Activated T-helper 1 cell treated with anti-CD3 and anti-CD28 coated beads, Interleukin-2, amount 50 U/mL, for 16 hours (primary cell): ENCODE results near the gene MPP3.
"Not testable (repeated sequence)": the region's sequence is repeated elsewhere in the genome, so short reads cannot be mapped to it uniquely, and the experiment has no call there.

Source experiments
- DNase-seq, 2 donors: peaks; one replicate each; pipeline ENCODE4 v3.0.0-alpha.2; 2020; ENCODE audit warnings: low read depth in 1 of 2, low spot score in 1 of 2

The MPP3 gene

GRCh38 chr17:43861960-43862359 lies 29.0 kb upstream of the MPP3 start:
- no peak for DNase-seq

DNA sequence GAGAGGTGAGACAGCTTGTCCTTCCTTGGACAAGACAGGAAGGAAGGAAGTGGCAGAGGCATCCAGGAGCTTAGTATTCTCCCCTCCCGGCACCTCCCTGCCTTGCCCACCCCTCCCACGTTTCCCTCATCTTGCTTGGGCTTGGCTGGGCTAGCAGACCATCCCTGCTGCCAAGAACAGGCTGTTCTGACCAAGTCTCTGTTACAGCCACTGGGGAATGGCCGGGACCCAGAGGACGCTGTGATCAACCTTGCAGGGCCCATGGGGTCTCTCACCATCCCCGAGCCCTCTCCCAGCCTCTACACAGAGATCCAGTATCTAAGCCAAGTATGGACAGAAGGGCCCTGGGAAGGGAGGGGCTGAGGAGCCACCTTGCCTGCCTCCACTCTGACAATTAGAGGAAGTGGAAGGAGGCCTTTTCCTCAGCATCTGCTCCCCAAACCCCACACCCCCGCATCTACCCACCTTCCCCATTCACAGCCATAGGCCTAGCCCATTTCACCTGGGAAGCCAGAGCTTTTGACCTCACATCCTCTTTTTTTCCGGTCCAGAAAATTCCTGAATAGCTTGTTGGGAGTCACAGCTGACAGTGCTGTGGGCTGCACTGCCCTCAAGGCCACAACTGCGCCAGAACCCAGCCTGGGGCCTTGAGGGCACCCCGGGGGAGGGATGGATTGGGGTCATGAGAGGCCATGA lies 28.1 kb upstream of the MPP3 start:
- DNase-seq = no peak

DNA sequence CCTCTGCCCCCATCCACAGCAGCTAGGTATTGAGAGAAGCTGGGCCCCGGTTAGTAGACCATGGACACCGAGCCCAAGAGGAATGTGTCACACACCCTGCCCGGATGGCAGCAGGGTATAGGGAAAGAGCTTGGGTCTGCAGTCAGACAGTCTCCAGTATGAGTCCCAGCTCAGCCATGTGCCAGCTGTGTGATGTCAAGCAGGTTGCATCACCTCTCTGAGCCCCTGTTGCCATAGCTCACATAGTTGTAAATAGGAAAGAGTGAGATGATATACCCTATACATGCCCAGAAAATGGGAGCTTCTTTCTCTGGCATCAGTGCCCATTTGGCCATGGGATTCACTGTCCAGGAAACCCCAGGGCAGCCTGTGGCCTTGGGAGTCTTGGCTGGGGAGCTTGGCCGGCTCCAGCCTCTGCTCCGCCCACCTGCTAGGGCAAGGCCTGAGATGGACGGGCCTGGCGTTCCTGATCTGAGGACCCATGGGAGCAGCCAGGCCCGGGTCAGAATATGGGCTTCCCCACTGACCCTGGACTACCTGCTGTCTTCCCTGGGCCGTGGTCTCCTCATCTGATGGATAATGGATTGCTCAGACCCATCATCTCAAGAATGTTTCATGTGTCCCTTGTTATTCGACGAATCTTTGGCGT lies 27.3 kb upstream of the MPP3 start:
- no peak for DNase-seq

DNA sequence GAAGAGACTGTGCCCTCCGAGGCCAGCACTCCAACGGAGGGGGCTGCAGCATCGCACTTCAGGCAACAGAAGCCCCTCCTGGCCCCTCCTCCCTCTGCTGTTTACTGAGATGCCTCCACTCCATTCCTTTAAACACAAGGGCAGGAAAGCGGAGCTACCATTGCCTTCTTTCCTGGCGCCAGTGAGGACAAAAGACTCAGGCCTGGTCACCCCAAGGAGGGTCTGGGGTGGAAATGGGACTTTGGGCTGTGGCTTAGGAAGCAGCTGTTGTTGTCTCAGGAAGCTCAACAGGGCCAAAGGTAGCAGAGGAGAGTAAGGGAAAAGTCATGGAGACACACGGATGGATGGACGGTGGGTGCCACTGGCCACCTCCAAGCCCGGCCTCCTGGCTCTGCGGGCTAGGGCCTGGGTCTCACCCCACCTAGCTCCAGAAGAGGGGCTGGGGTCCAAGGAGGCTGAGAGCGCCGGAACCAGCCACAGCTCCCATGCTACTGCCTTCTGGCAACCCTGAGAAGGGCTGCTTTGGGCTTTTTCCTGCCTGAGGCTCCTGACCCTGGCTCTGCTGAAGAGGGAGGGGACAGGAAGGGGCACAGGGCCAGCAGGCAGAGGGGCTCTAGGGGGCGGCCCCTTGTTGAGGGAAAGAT lies 25.1 kb upstream of the MPP3 start:
- DNase-seq = no peak

DNA sequence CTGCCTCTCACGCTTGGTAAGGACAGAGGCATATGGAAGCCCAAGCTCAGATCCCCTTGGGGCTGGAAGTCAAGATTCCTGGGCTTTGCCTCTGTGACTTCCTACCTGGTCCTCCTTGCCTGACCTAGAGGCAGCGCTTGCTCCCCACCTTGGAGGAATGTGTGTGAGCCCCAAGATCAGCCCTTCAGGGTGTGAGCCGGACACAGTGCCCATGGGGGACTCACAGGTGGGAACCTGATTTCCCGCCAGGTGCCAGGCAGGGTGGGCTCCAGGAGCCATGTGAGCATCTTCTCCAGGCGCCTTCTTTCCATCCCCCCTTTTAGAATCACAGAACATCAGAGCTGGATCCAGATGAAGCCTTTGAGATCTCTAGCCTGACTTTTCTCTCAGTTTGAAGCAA lies 24.2 kb upstream of the MPP3 start:
- DNase-seq = no peak

GRCh38 chr17:43856141-43856540 lies 23.2 kb upstream of the MPP3 start:
- DNase-seq = no peak

DNA sequence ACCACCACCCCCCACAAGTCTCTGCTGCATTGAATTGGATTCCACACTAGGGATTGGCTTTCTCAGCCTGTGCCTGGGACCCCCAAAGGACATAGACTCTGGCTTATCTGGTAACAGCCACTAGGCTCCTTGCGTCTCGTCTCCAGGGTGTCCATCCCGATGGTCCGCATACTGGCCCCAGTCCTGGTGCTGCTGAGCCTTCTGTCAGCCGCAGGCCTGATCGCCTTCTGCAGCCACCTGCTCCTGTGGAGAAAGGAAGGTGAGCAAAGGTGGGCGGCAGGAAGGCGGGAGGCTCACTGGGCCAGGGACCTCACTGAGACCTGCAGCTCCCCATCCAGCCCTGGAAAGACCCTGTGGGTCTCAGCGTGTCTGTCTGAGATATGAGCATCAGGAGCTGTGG lies 22.1 kb upstream of the MPP3 start:
- DNase-seq = no peak

- DNase-seq = no peak
These were observed 21.6 kb upstream of the MPP3 start for GRCh38 chr17:43854498-43854897.

DNA sequence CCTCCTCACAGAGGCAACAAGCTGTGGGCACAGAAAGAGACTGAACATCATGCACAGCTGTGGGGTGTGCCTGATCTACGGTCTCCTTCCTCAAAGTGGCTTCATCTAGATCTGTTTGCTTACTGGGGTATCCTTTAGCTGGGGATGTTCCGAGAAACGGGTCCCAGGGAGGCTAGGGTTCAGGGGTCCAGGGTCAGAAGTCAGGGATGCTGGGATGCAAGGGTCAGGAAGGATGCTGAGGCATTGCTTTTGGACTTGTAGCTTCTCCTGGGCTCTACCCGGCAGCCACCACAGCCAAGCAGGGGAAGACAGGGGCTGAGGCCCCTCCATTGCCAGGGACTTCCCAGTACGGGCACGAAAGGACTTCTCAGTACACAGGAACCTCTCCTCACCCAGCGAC lies 20.6 kb upstream of the MPP3 start:
- no peak for DNase-seq

DNA sequence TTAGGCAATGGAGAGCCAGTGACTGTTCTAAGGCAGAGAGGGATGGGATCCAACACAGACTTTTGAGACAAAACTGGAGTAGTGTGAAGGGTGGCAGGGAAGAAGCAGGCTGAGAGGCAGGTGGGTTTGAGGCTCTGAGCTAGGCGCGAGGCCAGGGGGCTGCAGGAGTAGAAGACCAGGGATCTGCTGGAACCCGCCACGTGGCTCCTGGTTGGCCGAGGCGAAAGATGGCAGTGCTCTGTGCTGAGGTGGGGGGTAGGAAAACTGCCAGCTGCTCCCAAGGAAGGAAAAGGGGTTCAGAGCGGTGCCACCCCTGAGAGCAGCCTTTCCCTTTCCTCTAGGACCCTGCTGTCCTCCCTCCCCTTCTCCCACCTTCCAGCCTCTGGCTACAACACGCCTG lies 19.6 kb upstream of the MPP3 start:
- DNase-seq = no peak

DNA sequence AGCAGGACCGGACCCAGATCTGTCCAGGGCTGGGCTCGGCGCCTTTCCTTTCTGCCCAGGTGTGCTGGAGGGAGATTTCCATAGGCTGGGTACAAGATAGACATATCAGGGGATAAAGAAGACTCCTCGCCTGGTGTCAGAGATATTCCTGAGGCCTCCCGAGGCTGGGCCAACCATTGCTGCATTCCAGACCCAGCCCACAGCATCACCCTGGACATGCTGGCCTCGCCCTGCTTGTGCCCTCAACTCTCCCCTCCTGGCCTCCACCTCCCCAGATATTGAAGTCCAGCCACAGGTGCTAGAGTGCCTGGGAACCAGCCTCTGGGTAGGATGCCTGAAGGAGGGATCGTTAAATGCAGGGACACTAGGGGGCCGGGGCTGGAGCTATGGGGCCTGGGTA lies 16.2 kb upstream of the MPP3 start:
- no peak for DNase-seq

DNA sequence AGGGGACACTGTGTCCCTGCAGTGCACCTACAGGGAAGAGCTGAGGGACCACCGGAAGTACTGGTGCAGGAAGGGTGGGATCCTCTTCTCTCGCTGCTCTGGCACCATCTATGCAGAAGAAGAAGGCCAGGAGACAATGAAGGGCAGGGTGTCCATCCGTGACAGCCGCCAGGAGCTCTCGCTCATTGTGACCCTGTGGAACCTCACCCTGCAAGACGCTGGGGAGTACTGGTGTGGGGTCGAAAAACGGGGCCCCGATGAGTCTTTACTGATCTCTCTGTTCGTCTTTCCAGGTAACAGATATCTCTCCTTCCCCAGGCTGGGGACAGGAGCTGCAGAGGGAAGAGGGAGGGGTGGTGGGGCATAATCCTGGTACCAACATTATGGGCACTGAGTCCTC lies 15.7 kb upstream of the MPP3 start:
- no peak for DNase-seq

GRCh38 chr17:43846963-43847371 lies 14.0 kb upstream of the MPP3 start, which contains the start of gene CD300LG:
Gene CD300LG (plus strand): TSS chr17:43847176. CDS start chr17:43847217, 41 bp downstream.
- no peak for DNase-seq

- peak; percentile 51 to 72 for DNase-seq
These were observed 13.3 kb upstream of the MPP3 start for GRCh38 chr17:43846221-43846712.

DNA sequence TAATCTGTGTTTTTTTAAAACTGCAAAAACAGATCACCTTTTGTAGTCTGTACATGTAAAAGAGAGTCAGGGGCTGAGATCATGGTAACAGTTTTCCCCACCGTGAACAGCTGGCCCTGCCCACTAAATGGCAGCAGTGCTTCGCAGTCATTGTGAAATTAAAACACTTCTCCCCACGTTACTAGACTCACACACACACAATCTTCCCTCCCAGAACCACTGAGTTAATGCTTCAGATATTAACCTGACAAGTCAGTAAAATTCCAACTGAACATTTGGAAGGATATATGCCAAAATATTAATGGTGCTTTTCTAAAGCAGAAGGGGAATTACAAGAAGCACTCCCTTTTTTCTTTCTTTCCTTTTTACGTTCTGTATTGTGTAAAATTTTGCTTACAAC lies 12.8 kb upstream of the MPP3 start:
- no peak for DNase-seq

DNA sequence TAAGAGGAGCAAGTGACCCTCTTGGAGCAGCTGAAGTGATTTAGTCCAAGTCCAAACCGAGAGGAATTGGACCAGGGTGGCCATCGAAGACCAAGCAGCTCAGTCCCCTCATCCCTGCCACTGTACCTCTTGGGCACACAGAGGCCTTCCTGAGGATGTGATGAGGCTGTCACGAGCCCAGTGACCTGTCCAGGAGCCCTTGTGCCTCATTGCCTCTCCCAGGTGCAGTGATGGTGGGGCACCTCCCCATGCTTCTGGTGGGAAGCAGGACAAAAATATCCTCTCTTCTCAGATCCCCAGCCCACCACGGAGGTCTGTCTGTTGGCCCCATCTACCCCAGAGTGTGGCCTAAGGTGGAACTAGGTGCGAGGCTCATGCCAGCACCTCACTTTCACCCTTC lies 11.3 kb upstream of the MPP3 start:
- no peak for DNase-seq

GRCh38 chr17:43842975-43843325 lies 10.0 kb upstream of the MPP3 start:
- no peak for DNase-seq

DNA sequence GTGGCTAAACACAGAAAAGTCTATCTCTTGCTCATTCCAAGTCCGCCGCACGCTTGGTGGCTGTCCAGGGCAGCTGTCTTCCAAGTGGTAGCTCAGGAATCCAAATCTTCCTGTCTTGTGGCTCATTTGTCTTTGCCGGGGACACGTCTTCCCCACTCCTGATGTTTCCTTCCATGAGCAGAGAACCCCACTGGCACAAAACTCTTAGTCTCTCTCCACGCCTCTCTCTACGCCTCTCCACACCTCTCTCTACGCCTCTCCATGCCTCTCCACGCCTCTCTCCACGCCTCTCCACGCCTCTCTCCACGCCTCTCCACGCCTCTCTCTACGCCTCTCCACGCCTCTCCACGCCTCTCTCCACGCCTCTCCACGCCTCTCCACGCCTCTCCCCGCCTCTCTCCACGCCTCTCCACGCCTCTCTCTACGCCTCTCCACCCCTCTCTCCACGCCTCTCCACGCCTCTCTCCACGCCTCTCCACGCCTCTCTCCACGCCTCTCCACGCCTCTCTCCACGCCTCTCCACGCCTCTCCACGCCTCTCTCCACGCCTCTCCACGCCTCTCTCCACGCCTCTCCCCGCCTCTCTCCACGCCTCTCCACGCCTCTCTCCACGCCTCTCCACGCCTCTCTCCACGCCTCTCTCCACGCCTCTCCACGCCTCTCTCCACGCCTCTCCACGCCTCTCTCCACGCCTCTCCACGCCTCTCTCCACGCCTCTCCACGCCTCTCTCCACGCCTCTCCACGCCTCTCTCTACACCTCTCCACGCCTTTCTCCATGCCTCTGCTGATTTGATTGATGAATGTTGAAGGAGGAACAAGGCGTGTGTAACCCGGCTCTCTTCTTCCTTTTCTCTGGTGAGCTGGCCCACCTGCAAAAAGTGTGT lies 9.4 kb upstream of the MPP3 start:
- DNase-seq = not testable (repeated sequence)

DNA sequence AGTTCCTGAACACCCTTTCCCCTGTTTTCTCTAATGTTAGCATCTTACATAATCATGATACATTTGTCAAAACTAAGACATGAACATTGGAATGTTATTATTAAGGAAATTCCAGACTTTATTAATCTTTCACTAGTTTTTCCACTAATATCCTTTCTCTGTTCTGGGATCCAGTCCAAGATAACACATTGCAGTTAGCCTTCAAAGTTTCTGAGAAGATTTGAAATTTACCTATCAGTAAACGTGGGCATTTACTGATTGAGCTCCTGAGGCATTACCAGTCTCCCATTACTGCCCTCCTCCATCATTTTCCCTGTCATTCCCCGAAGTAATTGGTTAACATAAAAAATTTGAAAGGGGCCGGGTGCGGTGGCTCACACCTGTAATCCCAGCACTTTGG lies 8.3 kb upstream of the MPP3 start:
- DNase-seq = no peak

GRCh38 chr17:43840814-43841213 lies 7.9 kb upstream of the MPP3 start:
- DNase-seq = no peak

- no peak for DNase-seq
These were observed 6.7 kb upstream of the MPP3 start for GRCh38 chr17:43839670-43840108.
